ENCODE measurements around the gene KIF4A.

GRCh38 chrX:70446380-70447350, 156.8 kb downstream of the KIF4A start:
- no peak for TF ChIP-seq CTCF (IDR thresholded peaks at IDR 0.05; ENCODE audit: insufficient read depth, low read length)
- TF ChIP-seq POLR2AphosphoS5 (IDR thresholded peaks at IDR 0.05; ENCODE audit: low read depth): no peak
- TF ChIP-seq REST (IDR thresholded peaks at IDR 0.05; ENCODE audit: insufficient replicate concordance, low read depth): no peak
- no peak for TF ChIP-seq GABPA (IDR thresholded peaks at IDR 0.05; ENCODE audit: low read depth)
